HepG2 (cell line): ENCODE results near the gene LUC7L.

Source experiments
- CTCF ChIP-seq: sonication (generic); formaldehyde crosslinking; IDR thresholded peaks from 2 replicates; pipeline ENCODE4 v1.5.0; 2020; ENCODE audit warnings: mild to moderate bottlenecking, missing genetic modification reagents, moderate library complexity
- PBX2 ChIP-seq: IDR thresholded peaks from 2 replicates; pipeline ENCODE4 v1.6.1; 2016; ENCODE audit warnings: control low read depth
- PHF8 ChIP-seq: sonication (generic); formaldehyde crosslinking; IDR thresholded peaks from 2 replicates; pipeline ENCODE4 v1.5.0; 2020; ENCODE audit warnings: missing genetic modification reagents
- SMC3 ChIP-seq: IDR thresholded peaks from 2 replicates; pipeline ENCODE4 v1.6.1; 2011; ENCODE audit warnings: low read length, improper control_type of control experiment
- ZNF644 ChIP-seq: IDR thresholded peaks from 2 replicates; pipeline ENCODE4 v1.6.1; 2016; ENCODE audit warnings: low read depth
- ZNF766 ChIP-seq: sonication (generic); formaldehyde crosslinking; IDR thresholded peaks from 2 replicates; pipeline ENCODE4 v1.5.0; 2020; ENCODE audit warnings: missing genetic modification reagents, borderline replicate concordance
- TF ChIP-seq, protein P1 (sequence below): sonication (generic); formaldehyde crosslinking; IDR thresholded peaks from 2 replicates; pipeline ENCODE4 v1.4.0; 2020; ENCODE audit warnings: low read depth, mild to moderate bottlenecking, missing genetic modification reagents

DNA sequence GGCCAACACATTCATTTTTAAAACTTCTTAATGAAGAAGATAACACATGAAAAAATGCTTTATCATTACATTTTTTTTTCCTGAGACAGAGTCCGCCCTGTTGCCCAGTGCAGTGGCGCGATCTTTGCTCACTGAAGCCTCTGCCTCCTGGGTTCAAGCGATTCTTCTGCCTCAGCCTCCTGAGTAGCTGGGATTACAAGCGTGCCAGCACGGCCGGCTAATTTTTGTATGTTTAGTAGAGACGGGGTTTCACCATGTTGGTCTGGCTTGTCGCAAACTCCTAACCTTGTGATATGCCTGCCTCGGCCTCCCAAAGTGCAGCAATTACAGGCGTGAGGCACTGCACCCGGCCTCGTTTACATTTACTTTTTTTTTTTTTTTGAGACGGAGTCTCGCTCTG lies 35.8 kb downstream of the LUC7L start:
- TF ChIP-seq SMC3 (no peak), CTCF (CRISPR knock-in tag) (no peak), ZNF644 (CRISPR knock-in tag) (no peak), PBX2 (CRISPR knock-in tag) (no peak), PHF8 (CRISPR knock-in tag) (no peak), ZNF766 (no peak)
- TF ChIP-seq, protein P1, sequence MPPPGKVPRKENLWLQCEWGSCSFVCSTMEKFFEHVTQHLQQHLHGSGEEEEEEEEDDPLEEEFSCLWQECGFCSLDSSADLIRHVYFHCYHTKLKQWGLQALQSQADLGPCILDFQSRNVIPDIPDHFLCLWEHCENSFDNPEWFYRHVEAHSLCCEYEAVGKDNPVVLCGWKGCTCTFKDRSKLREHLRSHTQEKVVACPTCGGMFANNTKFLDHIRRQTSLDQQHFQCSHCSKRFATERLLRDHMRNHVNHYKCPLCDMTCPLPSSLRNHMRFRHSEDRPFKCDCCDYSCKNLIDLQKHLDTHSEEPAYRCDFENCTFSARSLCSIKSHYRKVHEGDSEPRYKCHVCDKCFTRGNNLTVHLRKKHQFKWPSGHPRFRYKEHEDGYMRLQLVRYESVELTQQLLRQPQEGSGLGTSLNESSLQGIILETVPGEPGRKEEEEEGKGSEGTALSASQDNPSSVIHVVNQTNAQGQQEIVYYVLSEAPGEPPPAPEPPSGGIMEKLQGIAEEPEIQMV: no peak
